Measurements from ENCODE around the gene ARHGEF28. TPM values are rescaled to one million over a fixed set of nuclear protein-coding genes. Genes with fewer than 3 reads are reported as not detected.
A peak's percentile ranks its signal among the peaks of the same experiment; 100 is the strongest.

Gene ARHGEF28
- total and polyA plus RNA-seq, 2 of the 13 experiments (the other 11 are each of a cell fraction or from before 2014, with no cell fraction given): 17.4 to 34.1 TPM

DNA sequence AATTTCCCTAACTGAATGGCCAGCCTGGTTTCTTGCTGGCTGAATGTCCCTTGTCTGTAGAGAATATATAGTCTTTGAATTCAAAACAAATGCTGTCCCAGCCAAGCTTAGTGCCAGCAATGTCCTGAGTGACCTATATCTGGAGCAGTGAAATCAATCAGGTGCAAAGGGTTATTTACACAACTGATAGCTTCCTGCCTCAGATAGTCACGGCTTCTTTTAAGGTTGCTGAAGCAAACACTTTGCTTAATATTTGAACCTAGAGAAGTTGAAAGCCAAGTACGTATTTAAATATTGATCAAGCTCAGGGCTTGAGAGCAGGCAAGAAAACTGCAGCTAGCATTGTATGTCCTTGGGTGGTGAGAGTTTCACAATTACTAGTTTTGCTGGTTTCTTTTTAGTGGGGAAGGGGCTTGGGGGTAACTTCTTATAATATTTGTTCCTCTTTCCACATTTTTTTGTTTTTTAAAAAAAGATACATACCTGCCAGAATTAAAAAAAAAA is 2.0 kb upstream of the ARHGEF28 start (continued):
- TF ChIP-seq FOXA3 (CRISPR knock-in tag; IDR thresholded peaks at IDR 0.05) (peak; percentile 99), STAG1 (CRISPR knock-in tag; IDR thresholded peaks at IDR 0.05) (no peak; the same call in 1 of the 2 replicates), ERF (CRISPR knock-in tag; IDR thresholded peaks at IDR 0.05) (peak; percentile 95), TEAD3 (CRISPR knock-in tag; optimal IDR thresholded peaks at IDR 0.05; ENCODE audit: borderline replicate concordance) (peak; percentile 88), ZNF496 (CRISPR knock-in tag; IDR thresholded peaks at IDR 0.05; ENCODE audit: insufficient replicate concordance) (no peak), ZNF12 (CRISPR knock-in tag; IDR thresholded peaks at IDR 0.05) (peak; percentile 67; the same call in 1 of the 2 replicates), ZSCAN9 (CRISPR knock-in tag; IDR thresholded peaks at IDR 0.05; ENCODE audit: borderline replicate concordance) (no peak), ZNF275 (CRISPR knock-in tag; IDR thresholded peaks at IDR 0.05; ENCODE audit: borderline replicate concordance) (peak; percentile 85; the same call in 1 of the 2 replicates), ZNF382 (CRISPR knock-in tag; IDR thresholded peaks at IDR 0.05; ENCODE audit: borderline replicate concordance) (no peak), ZHX1 (CRISPR knock-in tag; IDR thresholded peaks at IDR 0.05; ENCODE audit: low read depth) (no peak), ZBTB42 (CRISPR knock-in tag; IDR thresholded peaks at IDR 0.05) (no peak), ZNF652 (CRISPR knock-in tag; IDR thresholded peaks at IDR 0.05; ENCODE audit: borderline replicate concordance, low read depth) (peak; percentile 61; the same call in 1 of the 2 replicates), ZNF260 (CRISPR knock-in tag; IDR thresholded peaks at IDR 0.05; ENCODE audit: borderline replicate concordance, low read depth) (no peak), ZNF598 (CRISPR knock-in tag; IDR thresholded peaks at IDR 0.05; ENCODE audit: borderline replicate concordance) (no peak), MXI1 (IDR thresholded peaks at IDR 0.05; ENCODE audit: borderline replicate concordance, low read depth, low read length) (no peak; the same call in 2 of the 3 replicates), NFRKB (IDR thresholded peaks at IDR 0.05) (no peak), IKZF5 (CRISPR knock-in tag; IDR thresholded peaks at IDR 0.05) (peak; percentile 95), RNF219 (CRISPR knock-in tag; IDR thresholded peaks at IDR 0.05) (peak; percentile 75; the same call in 1 of the 2 replicates), HNRNPK (IDR thresholded peaks at IDR 0.05; ENCODE audit: low read depth, low read length, poor library complexity, severe bottlenecking) (no peak), ZNF883 (CRISPR knock-in tag; IDR thresholded peaks at IDR 0.05; ENCODE audit: not compliant biosample characterization) (no peak), HHEX (CRISPR knock-in tag; IDR thresholded peaks at IDR 0.05) (peak; percentile 95)
- TF ChIP-seq, protein P1, sequence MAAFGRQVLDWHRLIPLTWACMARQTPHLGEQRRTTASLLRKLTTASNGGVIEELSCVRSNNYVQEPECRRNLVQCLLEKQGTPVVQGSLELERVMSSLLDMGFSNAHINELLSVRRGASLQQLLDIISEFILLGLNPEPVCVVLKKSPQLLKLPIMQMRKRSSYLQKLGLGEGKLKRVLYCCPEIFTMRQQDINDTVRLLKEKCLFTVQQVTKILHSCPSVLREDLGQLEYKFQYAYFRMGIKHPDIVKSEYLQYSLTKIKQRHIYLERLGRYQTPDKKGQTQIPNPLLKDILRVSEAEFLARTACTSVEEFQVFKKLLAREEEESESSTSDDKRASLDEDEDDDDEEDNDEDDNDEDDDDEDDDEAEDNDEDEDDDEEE (CRISPR knock-in tag; IDR thresholded peaks at IDR 0.05): no peak
